Heart left ventricle (tissue), 13 donors: ENCODE results near the gene USP2.

ENCODE experiments used
- POLR2A ChIP-seq, 2 donors: fragments of 450-650 bp; IDR thresholded peaks; one replicate each; pipeline ENCODE4 v1.6.1; 2017; ENCODE audit warnings: antibody characterized with exemption in 2 of 2, mild to moderate bottlenecking in 2 of 2, moderate library complexity in 2 of 2
- TF ChIP-seq, protein P1 (sequence below), 12 donors: fragments of 200-600 bp; sonication (generic) in 4 of 12; IDR thresholded peaks; one replicate each; pipeline versions ENCODE4 v1.5.0 to v1.8.0; 2018 to 2022; ENCODE audit warnings: antibody characterized with exemption in 12 of 12, mild to moderate bottlenecking in 5 of 12
- donor health status: ischemic (EF 13 %, LVEDD 7.1; RV severe dilation, severe dysfunction).
- donor health status: DM: no; HTN: yes; CAD: no.
- donor health status: DM: no; HTN: no; CAD: no.
- donor health status: ischemic (EF 25% LVEDD 6.9; RV normal size, moderate dysfunction).
- donor health status: ischemic (EF 25% LVEDD 5.7; RV mildly dilated, moderate dysfunction).
- donor health status: ischemic (EF 35%, LVEDD 5.7; RV mildly dilated, moderate dysfunction).
- donor health status: nonischemic (EF 11% LVEDD 7.7; RV severe dilation, severe dysfunction).
- donor health status: DM: yes; HTN: yes; CAD: no.
- donor health status: PGD.
- donor health status: ischemic (EF 29% LVEDD 5.4; RV normal size, mild dysfunction).
- donor health status: nonischemic (EF 23%, LVEDD 6.1; RV moderate dilation, normal function).

DNA sequence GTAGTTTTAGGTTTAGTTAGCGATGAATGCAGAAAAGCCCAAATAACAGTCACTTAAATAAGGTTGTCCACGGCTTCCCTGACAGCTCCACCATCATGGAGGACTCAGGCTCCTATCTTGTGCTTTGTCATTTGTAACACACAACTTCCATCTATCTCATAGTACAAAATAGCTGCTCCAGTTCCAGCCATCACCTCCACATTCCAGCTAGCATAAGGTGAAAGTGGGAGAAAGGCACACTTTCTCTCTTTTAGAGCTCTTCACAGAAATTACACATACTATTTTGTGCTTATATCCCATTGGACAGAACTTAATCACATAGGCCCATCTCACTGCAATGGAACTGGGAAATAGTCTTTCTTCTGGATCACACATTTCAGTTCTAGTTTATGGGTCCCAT is 32.8 kb upstream of the USP2 start:
- TF ChIP-seq, protein P1, sequence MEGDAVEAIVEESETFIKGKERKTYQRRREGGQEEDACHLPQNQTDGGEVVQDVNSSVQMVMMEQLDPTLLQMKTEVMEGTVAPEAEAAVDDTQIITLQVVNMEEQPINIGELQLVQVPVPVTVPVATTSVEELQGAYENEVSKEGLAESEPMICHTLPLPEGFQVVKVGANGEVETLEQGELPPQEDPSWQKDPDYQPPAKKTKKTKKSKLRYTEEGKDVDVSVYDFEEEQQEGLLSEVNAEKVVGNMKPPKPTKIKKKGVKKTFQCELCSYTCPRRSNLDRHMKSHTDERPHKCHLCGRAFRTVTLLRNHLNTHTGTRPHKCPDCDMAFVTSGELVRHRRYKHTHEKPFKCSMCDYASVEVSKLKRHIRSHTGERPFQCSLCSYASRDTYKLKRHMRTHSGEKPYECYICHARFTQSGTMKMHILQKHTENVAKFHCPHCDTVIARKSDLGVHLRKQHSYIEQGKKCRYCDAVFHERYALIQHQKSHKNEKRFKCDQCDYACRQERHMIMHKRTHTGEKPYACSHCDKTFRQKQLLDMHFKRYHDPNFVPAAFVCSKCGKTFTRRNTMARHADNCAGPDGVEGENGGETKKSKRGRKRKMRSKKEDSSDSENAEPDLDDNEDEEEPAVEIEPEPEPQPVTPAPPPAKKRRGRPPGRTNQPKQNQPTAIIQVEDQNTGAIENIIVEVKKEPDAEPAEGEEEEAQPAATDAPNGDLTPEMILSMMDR (IDR thresholded peaks at IDR 0.05), result no peak
- TF ChIP-seq POLR2A (IDR thresholded peaks at IDR 0.05), result no peak
